Liver (tissue), 9 donors: ENCODE results near the gene ZSWIM8. TPM values are rescaled to one million over a fixed set of nuclear protein-coding genes. Genes with fewer than 3 reads are reported as not detected.

Source experiments
- DNase-seq: peaks from one replicate; pipeline ENCODE4 v3.0.0-alpha.2; 2017; ENCODE audit warnings: low spot score
- H3K27ac ChIP-seq, 2 donors: one replicate each; pipeline ENCODE4 v1.7.0; 2013; ENCODE audit warnings: inconsistent platforms in 2 of 2, low read length in 2 of 2, control low read depth in 1 of 2, low read depth in 1 of 2, mild to moderate bottlenecking in 1 of 2
- H3K27me3 ChIP-seq, 4 donors: one replicate each; pipeline versions ENCODE4 v1.6.1 to v1.7.0; 2013; ENCODE audit warnings: low read length in 3 of 4, inconsistent platforms in 1 of 4, mild to moderate bottlenecking in 1 of 4, moderate library complexity in 1 of 4; ENCODE audit not compliant: control insufficient read depth in 4 of 4, insufficient read depth in 4 of 4
- H3K36me3 ChIP-seq, 4 donors: one replicate each; pipeline versions ENCODE4 v1.6.1 to v1.7.0; 2013; ENCODE audit warnings: low read length in 3 of 4, mild to moderate bottlenecking in 3 of 4, low read depth in 1 of 4, moderate library complexity in 1 of 4; ENCODE audit not compliant: control insufficient read depth in 4 of 4, insufficient read depth in 3 of 4
- H3K4me1 ChIP-seq, 4 donors: one replicate each; pipeline versions ENCODE4 v1.6.1 to v1.7.0; 2013; ENCODE audit warnings: low read length in 3 of 4, mild to moderate bottlenecking in 3 of 4, moderate library complexity in 1 of 4; ENCODE audit not compliant: control insufficient read depth in 4 of 4, insufficient read depth in 4 of 4
- H3K4me3 ChIP-seq, 3 donors: one replicate each; pipeline versions ENCODE4 v1.6.1 to v1.7.0; 2013; ENCODE audit warnings: low read length in 3 of 3, control low read depth in 1 of 3, low read depth in 1 of 3, mild to moderate bottlenecking in 1 of 3
- H3K9ac ChIP-seq, 2 donors: one replicate each; pipeline ENCODE4 v1.7.0; 2013; ENCODE audit warnings: low read length in 2 of 2, mild to moderate bottlenecking in 2 of 2, moderate library complexity in 2 of 2, control low read depth in 1 of 2, low read depth in 1 of 2
- H3K9me3 ChIP-seq, 4 donors: one replicate each; pipeline versions ENCODE4 v1.6.1 to v1.7.0; 2013; ENCODE audit warnings: low read length in 3 of 4; ENCODE audit not compliant: control insufficient read depth in 4 of 4
- HNF4A ChIP-seq, 2 donors: conservative IDR thresholded peaks; 2 replicates each; pipeline ENCODE4 v1.6.1; 2016; ENCODE audit warnings: antibody characterized with exemption in 2 of 2, mild to moderate bottlenecking in 2 of 2
- HNF4G ChIP-seq: IDR thresholded peaks from 2 replicates; pipeline ENCODE4 v1.6.1; 2016; ENCODE audit warnings: antibody characterized with exemption
- JUND ChIP-seq, 2 donors: IDR thresholded peaks; 2 replicates each; pipeline ENCODE4 v1.6.1; 2016; ENCODE audit warnings: antibody characterized with exemption in 2 of 2
- NR2F2 ChIP-seq: IDR thresholded peaks from 2 replicates; pipeline ENCODE4 v1.6.1; 2016; ENCODE audit warnings: antibody characterized with exemption
- RAD21 ChIP-seq, 2 donors: IDR thresholded peaks; 2 replicates each; pipeline ENCODE4 v1.6.1; 2016; ENCODE audit warnings: antibody characterized with exemption in 2 of 2, mild to moderate bottlenecking in 2 of 2
- RXRA ChIP-seq, 2 donors: IDR thresholded peaks; 2 replicates each; pipeline ENCODE4 v1.6.1; 2017 to 2018; ENCODE audit warnings: antibody characterized with exemption in 2 of 2, mild to moderate bottlenecking in 1 of 2
- SP1 ChIP-seq: IDR thresholded peaks from 2 replicates; pipeline ENCODE4 v1.6.1; 2018; ENCODE audit warnings: antibody characterized with exemption, mild to moderate bottlenecking
- TAF1 ChIP-seq: conservative IDR thresholded peaks from 2 replicates; pipeline ENCODE4 v1.6.1; 2016; ENCODE audit warnings: antibody characterized with exemption, mild to moderate bottlenecking
- YY1 ChIP-seq: IDR thresholded peaks from 2 replicates; pipeline ENCODE4 v1.6.1; 2016; ENCODE audit warnings: antibody characterized with exemption, mild to moderate bottlenecking
- WGBS: extraction: QIAGEN DNeasy Blood & Tissue Kit; methylation state at CpG from one replicate; pipeline ENCODE4 v1.1.7; 2013; 5-methylcytosine and 5-hydroxymethylcytosine counted together
- polyA plus RNA-seq, 2 donors: library from polyadenylated mRNA; stranded (reverse) in 1 of 2; unstranded in 1 of 2; fragments of 200-250 nt in 1 of 2; fragments of >200 nt in 1 of 2; fragmentation: Nextera tagmentation in 1 of 2; extraction: Ambion mirVana in 1 of 2; gene quantifications; one replicate each; pipeline versions ENCODE4 v1.2.1 to v1.2.3, GENCODE V29; 2013 to 2015
- total RNA-seq, 2 donors: library from RNA; depleted of rRNA; stranded (reverse); fragments of >200 nt; gene quantifications; one replicate each; pipeline ENCODE4 v1.2.3, GENCODE V29; 2014
- TF ChIP-seq, protein P1 (sequence below): fragments of 150-350 bp; IDR thresholded peaks from 2 replicates; pipeline ENCODE4 v1.5.1; 2017; ENCODE audit warnings: improper control_type of control experiment, low read depth, low read length; ENCODE audit not compliant: missing input control
- TF ChIP-seq, protein P2 (sequence below): IDR thresholded peaks from 2 replicates; pipeline ENCODE4 v1.6.1; 2016; ENCODE audit warnings: antibody characterized with exemption
- TF ChIP-seq, protein P3 (sequence below): IDR thresholded peaks from 2 replicates; pipeline ENCODE4 v1.6.1; 2016; ENCODE audit warnings: antibody characterized with exemption, mild to moderate bottlenecking
- donor health status: healthy.
- donor health status: healthy.
- donor health status: healthy.
- donor health status: healthy.
- donor health status: healthy.

The ZSWIM8 gene
- total and polyA plus RNA-seq, 4 donors, result 33.3 to 66.2 (median 44.4) TPM

DNA sequence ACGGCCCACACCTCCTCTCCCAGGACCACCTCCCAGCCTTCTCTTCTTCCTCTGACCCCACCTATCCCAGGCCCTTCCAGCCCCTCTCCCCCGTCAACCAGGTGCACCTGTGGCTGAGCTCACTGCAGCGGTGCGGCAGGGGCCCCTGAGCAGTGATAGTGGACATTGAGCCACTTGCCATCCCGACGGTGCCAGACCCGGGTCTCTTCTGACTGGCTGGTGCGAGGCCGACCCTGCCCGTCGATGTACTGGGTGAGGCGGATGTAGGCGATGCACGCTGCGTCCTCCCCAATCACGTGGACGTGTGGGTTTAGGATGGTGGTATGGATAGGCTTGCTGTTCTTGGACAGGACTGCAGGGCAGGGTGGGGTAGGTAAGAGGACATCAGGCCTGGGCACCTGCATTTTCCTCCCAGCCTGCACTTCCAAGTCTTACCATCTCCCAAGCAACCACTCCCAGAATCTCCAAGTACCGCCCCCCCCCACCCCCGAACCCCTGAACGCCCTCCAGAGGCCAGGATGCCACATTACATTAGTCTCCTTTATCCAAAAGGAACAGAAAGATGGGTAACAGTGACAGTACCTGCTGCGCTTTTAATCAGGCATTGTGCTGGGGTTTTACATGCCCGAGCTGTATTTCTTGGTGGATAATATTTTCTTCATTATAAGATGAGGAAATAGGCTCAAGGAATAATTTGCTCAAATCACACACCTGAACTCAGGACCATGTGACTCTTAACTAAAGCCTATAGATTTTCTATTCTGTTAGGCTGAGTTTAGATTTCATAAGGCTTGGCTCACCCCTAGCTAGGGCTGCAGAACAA lies 29.7 kb downstream of the ZSWIM8 start (continued):
- TF ChIP-seq, protein P1, sequence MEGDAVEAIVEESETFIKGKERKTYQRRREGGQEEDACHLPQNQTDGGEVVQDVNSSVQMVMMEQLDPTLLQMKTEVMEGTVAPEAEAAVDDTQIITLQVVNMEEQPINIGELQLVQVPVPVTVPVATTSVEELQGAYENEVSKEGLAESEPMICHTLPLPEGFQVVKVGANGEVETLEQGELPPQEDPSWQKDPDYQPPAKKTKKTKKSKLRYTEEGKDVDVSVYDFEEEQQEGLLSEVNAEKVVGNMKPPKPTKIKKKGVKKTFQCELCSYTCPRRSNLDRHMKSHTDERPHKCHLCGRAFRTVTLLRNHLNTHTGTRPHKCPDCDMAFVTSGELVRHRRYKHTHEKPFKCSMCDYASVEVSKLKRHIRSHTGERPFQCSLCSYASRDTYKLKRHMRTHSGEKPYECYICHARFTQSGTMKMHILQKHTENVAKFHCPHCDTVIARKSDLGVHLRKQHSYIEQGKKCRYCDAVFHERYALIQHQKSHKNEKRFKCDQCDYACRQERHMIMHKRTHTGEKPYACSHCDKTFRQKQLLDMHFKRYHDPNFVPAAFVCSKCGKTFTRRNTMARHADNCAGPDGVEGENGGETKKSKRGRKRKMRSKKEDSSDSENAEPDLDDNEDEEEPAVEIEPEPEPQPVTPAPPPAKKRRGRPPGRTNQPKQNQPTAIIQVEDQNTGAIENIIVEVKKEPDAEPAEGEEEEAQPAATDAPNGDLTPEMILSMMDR, result no peak
- TF ChIP-seq SP1 (no peak), TAF1 (no peak), NR2F2 (no peak), YY1 (no peak)

DNA sequence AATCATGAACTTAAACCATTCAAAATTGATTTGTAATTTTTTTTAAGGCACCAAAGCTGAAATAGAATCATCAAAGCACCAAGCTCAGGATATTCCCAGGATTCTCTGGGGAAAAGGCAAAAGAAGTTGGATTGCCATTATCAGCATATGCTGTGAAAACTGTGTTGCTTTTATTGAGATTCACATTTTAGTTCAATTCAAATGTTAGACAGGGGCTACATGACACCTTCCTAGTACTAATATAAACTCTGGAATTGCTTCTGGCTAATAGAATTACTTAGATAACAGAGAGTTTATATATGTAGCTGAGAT lies 30.3 kb downstream of the ZSWIM8 start:
- H3K27me3 ChIP-seq, result no peaks in the 10 kb centered on the region
- no peaks in the 10 kb centered on the region for H3K9me3 ChIP-seq
- H3K4me3 ChIP-seq, result no peak overlapping the region
- peak overlapping the region in 1 of 2 donors; percentile 21 for H3K27ac ChIP-seq
- TF ChIP-seq, protein P2, sequence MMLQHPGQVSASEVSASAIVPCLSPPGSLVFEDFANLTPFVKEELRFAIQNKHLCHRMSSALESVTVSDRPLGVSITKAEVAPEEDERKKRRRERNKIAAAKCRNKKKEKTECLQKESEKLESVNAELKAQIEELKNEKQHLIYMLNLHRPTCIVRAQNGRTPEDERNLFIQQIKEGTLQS, result no peak
- TF ChIP-seq HNF4G, result no peak
- peaks cover 18 to 39% (median 37%) of the 10 kb centered on the region in 4 donors for H3K4me1 ChIP-seq
- H3K36me3 ChIP-seq, result peaks cover 0 to 6% (median 0%) of the 10 kb centered on the region in 4 donors
- no peak overlapping the region for H3K9ac ChIP-seq
- DNase-seq, result no peak

DNA sequence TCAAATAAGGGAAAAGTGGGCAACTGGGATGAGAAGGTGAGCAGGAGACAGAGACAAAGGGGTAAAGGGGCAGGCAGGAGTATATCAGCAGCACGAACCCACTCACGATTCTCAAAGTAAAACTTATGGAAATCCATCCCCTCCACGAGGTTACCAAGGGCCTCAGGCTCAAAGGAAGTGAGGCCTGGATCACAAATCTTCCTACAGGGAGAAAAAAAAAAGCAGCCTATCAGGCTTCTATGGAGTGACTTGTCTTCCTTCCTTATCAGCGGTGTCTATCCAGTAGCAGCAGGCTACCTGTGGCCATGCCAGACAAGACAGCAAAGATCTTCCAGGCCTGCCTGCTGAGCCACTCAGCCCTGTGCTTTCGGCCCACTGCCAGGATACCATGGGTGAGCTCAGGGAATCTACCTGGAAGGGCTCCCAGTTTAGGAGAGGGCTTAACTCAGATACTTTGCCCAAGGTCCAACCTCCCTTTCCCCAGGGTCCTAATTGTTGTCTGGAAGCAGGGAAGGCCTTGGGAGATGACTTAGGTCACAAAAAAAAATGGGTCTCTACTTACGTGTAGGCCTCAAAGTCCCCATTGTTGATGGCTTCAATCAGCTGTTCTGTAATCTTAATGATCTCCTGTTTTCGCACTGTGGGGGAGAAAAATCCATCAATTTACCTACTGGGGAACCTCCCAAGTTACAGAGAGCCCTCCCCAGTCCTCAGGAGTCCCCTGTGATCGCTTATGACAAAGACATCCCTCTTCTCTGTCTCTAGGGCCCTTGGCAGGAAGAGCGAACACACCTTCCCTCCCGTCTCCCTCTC lies 31.7 kb downstream of the ZSWIM8 start:
- Histone ChIP-seq H3K36me3 (peaks cover 0 to 6% (median 0%) of the 10 kb centered on the region in 4 donors), H3K4me3 (no peak overlapping the region), H3K27me3 (no peaks in the 10 kb centered on the region), H3K4me1 (peaks cover 18 to 38% (median 35%) of the 10 kb centered on the region in 4 donors), H3K9ac (peak overlapping the region; percentile 16 to 35), H3K9me3 (no peaks in the 10 kb centered on the region), H3K27ac (peak overlapping the region; percentile 4 to 68)
- WGBS, result 70% methylated on average over 10 of the region's 10 CpGs
- no peak for DNase-seq
- TF ChIP-seq RAD21 (IDR thresholded peaks at IDR 0.05), result no peak
- peak; percentile 62 for TF ChIP-seq SP1
- TF ChIP-seq HNF4A (conservative IDR thresholded peaks at IDR 0.05), result peak; percentile 89 to 91
- peak; percentile 75 for TF ChIP-seq HNF4G
- TF ChIP-seq JUND (IDR thresholded peaks at IDR 0.05), result peak in 1 of 2 donors; percentile 27
- TF ChIP-seq, protein P3, sequence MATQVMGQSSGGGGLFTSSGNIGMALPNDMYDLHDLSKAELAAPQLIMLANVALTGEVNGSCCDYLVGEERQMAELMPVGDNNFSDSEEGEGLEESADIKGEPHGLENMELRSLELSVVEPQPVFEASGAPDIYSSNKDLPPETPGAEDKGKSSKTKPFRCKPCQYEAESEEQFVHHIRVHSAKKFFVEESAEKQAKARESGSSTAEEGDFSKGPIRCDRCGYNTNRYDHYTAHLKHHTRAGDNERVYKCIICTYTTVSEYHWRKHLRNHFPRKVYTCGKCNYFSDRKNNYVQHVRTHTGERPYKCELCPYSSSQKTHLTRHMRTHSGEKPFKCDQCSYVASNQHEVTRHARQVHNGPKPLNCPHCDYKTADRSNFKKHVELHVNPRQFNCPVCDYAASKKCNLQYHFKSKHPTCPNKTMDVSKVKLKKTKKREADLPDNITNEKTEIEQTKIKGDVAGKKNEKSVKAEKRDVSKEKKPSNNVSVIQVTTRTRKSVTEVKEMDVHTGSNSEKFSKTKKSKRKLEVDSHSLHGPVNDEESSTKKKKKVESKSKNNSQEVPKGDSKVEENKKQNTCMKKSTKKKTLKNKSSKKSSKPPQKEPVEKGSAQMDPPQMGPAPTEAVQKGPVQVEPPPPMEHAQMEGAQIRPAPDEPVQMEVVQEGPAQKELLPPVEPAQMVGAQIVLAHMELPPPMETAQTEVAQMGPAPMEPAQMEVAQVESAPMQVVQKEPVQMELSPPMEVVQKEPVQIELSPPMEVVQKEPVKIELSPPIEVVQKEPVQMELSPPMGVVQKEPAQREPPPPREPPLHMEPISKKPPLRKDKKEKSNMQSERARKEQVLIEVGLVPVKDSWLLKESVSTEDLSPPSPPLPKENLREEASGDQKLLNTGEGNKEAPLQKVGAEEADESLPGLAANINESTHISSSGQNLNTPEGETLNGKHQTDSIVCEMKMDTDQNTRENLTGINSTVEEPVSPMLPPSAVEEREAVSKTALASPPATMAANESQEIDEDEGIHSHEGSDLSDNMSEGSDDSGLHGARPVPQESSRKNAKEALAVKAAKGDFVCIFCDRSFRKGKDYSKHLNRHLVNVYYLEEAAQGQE, result no peak
- peak; percentile 41 to 66 for TF ChIP-seq RXRA (IDR thresholded peaks at IDR 0.05)
